A549 (cell line): ENCODE results near the gene SRSF4. TPM values are rescaled to one million over a fixed set of nuclear protein-coding genes. Genes with fewer than 3 reads are reported as not detected.

Source experiments
- ATAC-seq, 2 experiments: fragments of 200-7000 bp in 1 of 2; fragments of >200 bp in 1 of 2; cut with Nextera tagmentation in 1 of 2; cut with Tn5 transposase in 1 of 2; 3 replicates each; pipeline versions ENCODE4 v1.8.0 to v1.9.1; 2018 to 2020; ENCODE audit warnings: mild to moderate bottlenecking in 1 of 2, moderate library complexity in 1 of 2
- CTCF ChIA-PET: fragments of 300-600 bp; sonication (Branson Sonifier 250); formaldehyde crosslinking; extraction: SDS; loops from one replicate; lab custom pipeline; 2021; ENCODE audit warnings: antibody characterized with exemption, inconsistent platforms; lab: Yijun Ruan, JAX
- POLR2A ChIA-PET: fragments of 350-600 bp; formaldehyde crosslinking; extraction: SDS; loops from one replicate; lab custom pipeline; 2021; ENCODE audit warnings: antibody characterized with exemption, inconsistent platforms; lab: Yijun Ruan, JAX
- DNase-seq, 2 experiments: peaks; one replicate each; pipeline versions ENCODE4 v3.0.0 to v3.0.0-alpha.2; 2011 to 2016; ENCODE audit warnings: low read depth in 1 of 2, low spot score in 1 of 2
- FAIRE-seq: peaks from 2 replicates; lab custom pipeline; 2011; peaks lifted over from hg19 to GRCh38; lab: Jason Lieb, UNC
- H3K27ac ChIP-seq, 2 experiments: fragments of >200 bp; sonication (Bioruptor Twin); formaldehyde crosslinking; 3 replicates each; pipeline ENCODE4 v1.5.1; 2016 to 2017
- H3K4me1 ChIP-seq: fragments of >200 bp; sonication (Bioruptor Twin); formaldehyde crosslinking; 3 replicates; pipeline ENCODE4 v1.6.1; 2016
- H3K4me2 ChIP-seq: fragments of >200 bp; sonication (Bioruptor Twin); formaldehyde crosslinking; 3 replicates; pipeline ENCODE4 v1.6.1; 2016
- H3K4me3 ChIP-seq: fragments of >200 bp; sonication (Bioruptor Twin); formaldehyde crosslinking; 3 replicates; pipeline ENCODE4 v1.5.1; 2016
- H3K9me3 ChIP-seq: fragments of >200 bp; sonication (Bioruptor Twin); formaldehyde crosslinking; 3 replicates; pipeline ENCODE4 v1.6.1; 2016
- BCL3 ChIP-seq: fragments of >200 bp; sonication (Bioruptor Twin); formaldehyde crosslinking; IDR thresholded peaks from 3 replicates; pipeline ENCODE4 v1.6.1; 2016
- BHLHE40 ChIP-seq: IDR thresholded peaks from 2 replicates; pipeline ENCODE4 v1.6.1; 2012; ENCODE audit warnings: low read depth, low read length, inconsistent platforms
- CEBPB ChIP-seq, 2 experiments: fragments of >200 bp in 1 of 2; sonication (Bioruptor Twin) in 1 of 2; formaldehyde crosslinking in 1 of 2; IDR thresholded peaks; 2 replicates each; pipeline ENCODE4 v1.6.1; 2012 to 2016
- CHD2 ChIP-seq: fragments of 150-350 bp; IDR thresholded peaks from 2 replicates; pipeline ENCODE4 v1.6.1; 2014; ENCODE audit warnings: low read length; ENCODE audit not compliant: partially characterized antibody
- CTCF ChIP-seq: fragments of >200 bp; sonication (Bioruptor Twin); formaldehyde crosslinking; IDR thresholded peaks from 3 replicates; pipeline ENCODE4 v1.5.1; 2016
- E2F6 ChIP-seq: IDR thresholded peaks from 2 replicates; pipeline ENCODE4 v1.6.1; 2012; ENCODE audit warnings: low read depth, borderline replicate concordance
- EP300 ChIP-seq, 2 experiments: fragments of >200 bp; sonication (Bioruptor Twin); formaldehyde crosslinking; IDR thresholded peaks; 2 replicates in 1 of 2; 3 replicates in 1 of 2; pipeline ENCODE4 v1.6.1; 2016 to 2017
- HDAC2 ChIP-seq: fragments of 200-600 bp; sonication (generic); IDR thresholded peaks from 2 replicates; pipeline ENCODE4 v1.6.1; 2016
- HOXB5 ChIP-seq: fragments of 250-450 bp; sonication (Bioruptor Pico); IDR thresholded peaks from 2 replicates; pipeline ENCODE4 v1.5.0; 2020; ENCODE audit warnings: mild to moderate bottlenecking, moderate library complexity
- JUN ChIP-seq, 2 experiments: fragments of >200 bp; sonication (Bioruptor Twin); formaldehyde crosslinking; IDR thresholded peaks; 2 replicates in 1 of 2; 3 replicates in 1 of 2; pipeline ENCODE4 v1.6.1; 2016 to 2017
- KDM1A ChIP-seq: fragments of 200-600 bp; sonication (generic); IDR thresholded peaks from 2 replicates; pipeline ENCODE4 v1.6.1; 2016; ENCODE audit warnings: low read depth, mild to moderate bottlenecking
- KDM5A ChIP-seq: fragments of 200-600 bp; sonication (generic); IDR thresholded peaks from 2 replicates; pipeline ENCODE4 v1.6.1; 2016; ENCODE audit warnings: antibody characterized with exemption, mild to moderate bottlenecking
- MAZ ChIP-seq: fragments of 150-350 bp; IDR thresholded peaks from 2 replicates; pipeline ENCODE4 v1.6.1; 2014; ENCODE audit warnings: antibody characterized with exemption, low read depth, low read length, borderline replicate concordance
- MYC ChIP-seq: IDR thresholded peaks from 2 replicates; pipeline ENCODE4 v1.6.1; 2012; ENCODE audit warnings: mild to moderate bottlenecking, inconsistent platforms, low read length, improper control_type of control experiment, borderline replicate concordance
- NFE2L2 ChIP-seq: fragments of 150-350 bp; conservative IDR thresholded peaks from 2 replicates; pipeline ENCODE4 v1.6.1; 2014; ENCODE audit warnings: low read length
- NR3C1 ChIP-seq: fragments of >200 bp; sonication (Bioruptor Twin); formaldehyde crosslinking; IDR thresholded peaks from 3 replicates; pipeline ENCODE4 v1.6.1; 2017
- PHF8 ChIP-seq: fragments of 200-600 bp; sonication (generic); IDR thresholded peaks from 2 replicates; pipeline ENCODE4 v1.6.1; 2016; ENCODE audit warnings: low read depth, mild to moderate bottlenecking, antibody characterized with exemption, moderate library complexity, borderline replicate concordance
- RAD21 ChIP-seq, 2 experiments: fragments of >200 bp in 1 of 2; sonication (Bioruptor Twin) in 1 of 2; formaldehyde crosslinking in 1 of 2; IDR thresholded peaks in 1 of 2; conservative IDR thresholded peaks in 1 of 2; 2 replicates in 1 of 2; 3 replicates in 1 of 2; pipeline ENCODE4 v1.6.1; 2012 to 2018; ENCODE audit warnings: inconsistent platforms in 1 of 2
- RARB ChIP-seq: fragments of 250-450 bp; sonication (Bioruptor Pico); IDR thresholded peaks from 2 replicates; pipeline ENCODE4 v1.8.0; 2021; ENCODE audit warnings: mild to moderate bottlenecking, moderate library complexity
- SREBF2 ChIP-seq: fragments of 450-650 bp; IDR thresholded peaks from 2 replicates; pipeline ENCODE4 v1.6.1; 2014; ENCODE audit warnings: mild to moderate bottlenecking, moderate library complexity
- TP53 ChIP-seq: fragments of 250-450 bp; sonication (Bioruptor Pico); IDR thresholded peaks from 2 replicates; pipeline ENCODE4 v1.5.0; 2021; ENCODE audit warnings: mild to moderate bottlenecking, moderate library complexity
- ZFP36 ChIP-seq: fragments of 450-650 bp; IDR thresholded peaks from 2 replicates; pipeline ENCODE4 v1.6.1; 2014; ENCODE audit warnings: borderline replicate concordance; ENCODE audit not compliant: partially characterized antibody
- ZNF302 ChIP-seq: fragments of 250-450 bp; sonication (Bioruptor Pico); IDR thresholded peaks from 2 replicates; pipeline ENCODE4 v1.9.0; 2021; ENCODE audit warnings: inconsistent platforms, mild to moderate bottlenecking, moderate library complexity
- ZSCAN20 ChIP-seq: fragments of 250-450 bp; sonication (Bioruptor Pico); IDR thresholded peaks from 2 replicates; pipeline ENCODE4 v1.8.0; 2022; ENCODE audit warnings: mild to moderate bottlenecking, moderate library complexity
- WGBS: methylation state at CpG from one replicate; pipeline ENCODE4 v1.1.6; 2017; ENCODE audit errors: missing lambda C conversion rate; 5-methylcytosine and 5-hydroxymethylcytosine counted together
- polyA plus RNA-seq, 4 experiments: library from polyadenylated mRNA; depleted of rRNA in 3 of 4; stranded (reverse); fragments of >200 nt; fragmentation: RNase III in 1 of 4; extraction: RNeasy Plus Mini Kit Qiagen cat#74134 plus additional on column Dnase treatment in 1 of 4; gene quantifications; 2 replicates in 3 of 4; 3 replicates in 1 of 4; pipeline ENCODE4 v1.2.3, GENCODE V29; 2011 to 2017
- TF ChIP-seq, protein P1 (sequence below): fragments of 250-450 bp; sonication (Bioruptor Pico); IDR thresholded peaks from 2 replicates; pipeline ENCODE4 v1.5.0; 2021; ENCODE audit warnings: mild to moderate bottlenecking, moderate library complexity, borderline replicate concordance

The SRSF4 gene
- polyA plus RNA-seq, 2 of the 4 experiments (the other 2 are of a cell fraction): 45.6 to 64.5 TPM

GRCh38 chr1:29172415-29172939, 9.2 kb downstream of the SRSF4 start:
- ATAC-seq (no peak), FAIRE-seq (no peak), DNase-seq (no peak)
- no peaks in the 10 kb centered on the region for H3K9me3 ChIP-seq
- TF ChIP-seq NR3C1 (no peak), ZFP36 (no peak), KDM5A (no peak), RARB (CRISPR knock-in tag) (no peak), BCL3 (no peak), RAD21 (conservative IDR thresholded peaks at IDR 0.05 in 1 of 2, IDR thresholded peaks at IDR 0.05 in 1 of 2) (no peak), MAZ (no peak), ZSCAN20 (CRISPR knock-in tag) (no peak), CEBPB (IDR thresholded peaks at IDR 0.05) (no peak), MYC (no peak), CHD2 (no peak), CTCF (no peak), NFE2L2 (no peak), PHF8 (no peak), HDAC2 (no peak), EP300 (IDR thresholded peaks at IDR 0.05) (no peak), JUN (IDR thresholded peaks at IDR 0.05) (no peak), SREBF2 (no peak)
- TF ChIP-seq, protein P1, sequence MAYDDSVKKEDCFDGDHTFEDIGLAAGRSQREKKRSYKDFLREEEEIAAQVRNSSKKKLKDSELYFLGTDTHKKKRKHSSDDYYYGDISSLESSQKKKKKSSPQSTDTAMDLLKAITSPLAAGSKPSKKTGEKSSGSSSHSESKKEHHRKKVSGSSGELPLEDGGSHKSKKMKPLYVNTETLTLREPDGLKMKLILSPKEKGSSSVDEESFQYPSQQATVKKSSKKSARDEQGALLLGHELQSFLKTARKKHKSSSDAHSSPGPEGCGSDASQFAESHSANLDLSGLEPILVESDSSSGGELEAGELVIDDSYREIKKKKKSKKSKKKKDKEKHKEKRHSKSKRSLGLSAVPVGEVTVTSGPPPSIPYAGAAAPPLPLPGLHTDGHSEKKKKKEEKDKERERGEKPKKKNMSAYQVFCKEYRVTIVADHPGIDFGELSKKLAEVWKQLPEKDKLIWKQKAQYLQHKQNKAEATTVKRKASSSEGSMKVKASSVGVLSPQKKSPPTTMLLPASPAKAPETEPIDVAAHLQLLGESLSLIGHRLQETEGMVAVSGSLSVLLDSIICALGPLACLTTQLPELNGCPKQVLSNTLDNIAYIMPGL (CRISPR knock-in tag): no peak
- H3K4me1 ChIP-seq: peaks cover 3% of the 10 kb centered on the region; the same call in 1 of the 3 replicates
- no peak overlapping the region for H3K4me2 ChIP-seq
- no peak overlapping the region for H3K27ac ChIP-seq
- H3K4me3 ChIP-seq: no peak overlapping the region
- 93% methylated on average over 8 of the region's 8 CpGs for WGBS
- POLR2A ChIA-PET: interaction anchor here (1.0 kb wide), 1 partner anchor 9 kb away, joined by 3 read pairs; the partner anchor contains the start of gene SRSF4
- CTCF ChIA-PET: interaction anchor here (3.6 kb wide), 1 partner anchor 9 kb away, joined by 17 read pairs; the partner anchor contains the start of gene SRSF4

DNA sequence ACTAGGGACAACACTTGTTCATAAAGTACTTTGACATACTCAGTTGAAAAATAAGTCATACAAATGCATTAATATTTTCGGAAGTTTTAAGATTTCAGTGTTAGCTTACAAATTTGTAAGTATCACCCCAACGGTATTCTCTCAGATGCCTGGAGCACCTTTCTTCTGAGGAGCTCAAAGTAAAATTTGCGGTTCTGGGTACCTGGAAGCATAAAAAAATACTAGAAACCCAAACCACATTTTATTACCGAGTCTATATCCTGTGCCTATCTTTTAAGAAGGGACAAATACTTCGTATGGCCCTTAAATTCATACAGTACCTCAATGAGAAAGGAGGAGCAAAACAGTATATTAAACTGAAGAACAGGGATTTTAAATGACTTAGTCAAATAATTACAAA, 10.2 kb downstream of the SRSF4 start:
- no peak overlapping the region for H3K27ac ChIP-seq
- no peak overlapping the region for H3K4me2 ChIP-seq
- DNase-seq: no peak
- FAIRE-seq: no peak
- no peak for TF ChIP-seq ZNF302 (CRISPR knock-in tag)
- TF ChIP-seq TP53: no peak
- TF ChIP-seq PHF8: no peak
- no peak for TF ChIP-seq CTCF
- TF ChIP-seq HOXB5 (CRISPR knock-in tag): no peak
- no peak for TF ChIP-seq RARB (CRISPR knock-in tag)
- TF ChIP-seq BHLHE40: no peak
- TF ChIP-seq KDM1A: no peak
- no peak for TF ChIP-seq E2F6
- no peak for TF ChIP-seq CHD2
- H3K9me3 ChIP-seq: no peaks in the 10 kb centered on the region
- H3K4me3 ChIP-seq: no peak overlapping the region
- 0 out of 3 replicates have a peak, but pooled peaks cover 3% of the 10 kb centered on the region for H3K4me1 ChIP-seq
- ChIA-PET POLR2A (interaction anchor here (1.2 kb wide), 1 partner anchor 10 kb away, joined by 4 read pairs; the partner anchor contains the start of gene SRSF4), CTCF (interaction anchor here (3.6 kb wide), 1 partner anchor 10 kb away, joined by 17 read pairs; the partner anchor contains the start of gene SRSF4)
- no peak for ATAC-seq
- WGBS: 94% methylated on average over 5 of the region's 5 CpGs
